DOHH2 (cell line): ENCODE measurements around the gene CNKSR3.

Source experiments
- EZH2phosphoT487 ChIP-seq: fragments of 200-600 bp; sonication (generic); IDR thresholded peaks from 2 replicates; pipeline ENCODE4 v1.6.1; 2017; ENCODE audit warnings: borderline replicate concordance, mild to moderate bottlenecking, antibody characterized with exemption, low read length, moderate library complexity, mixed read lengths
- TF ChIP-seq, protein P1 (sequence below): fragments of 200-600 bp; sonication (generic); IDR thresholded peaks from one replicate; pipeline ENCODE4 v1.5.1; 2014; ENCODE audit warnings: antibody characterized with exemption, mild to moderate bottlenecking, low read depth, low read length; ENCODE audit not compliant: poor library complexity, severe bottlenecking

DNA sequence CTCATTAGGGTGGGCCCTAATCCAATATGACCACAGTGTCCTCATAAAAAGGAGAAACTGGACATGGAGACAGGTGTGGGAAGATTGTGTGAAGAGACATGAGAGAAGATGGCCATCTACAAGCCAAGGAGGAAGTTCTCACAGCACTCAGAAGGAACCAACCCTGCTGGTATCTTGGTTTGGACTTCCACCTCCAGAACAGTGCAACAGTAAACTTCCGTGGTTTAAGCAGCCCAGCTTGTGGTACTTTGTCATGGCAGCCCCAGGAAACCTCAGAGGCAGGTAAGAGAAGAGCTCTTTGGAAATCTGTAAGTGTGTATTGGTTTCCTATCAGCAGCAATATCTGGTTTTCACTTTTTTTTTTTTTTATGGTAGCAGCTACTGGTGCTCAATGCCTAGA lies 16.5 kb upstream of the CNKSR3 start:
- no peak for TF ChIP-seq EZH2phosphoT487
- TF ChIP-seq, protein P1, sequence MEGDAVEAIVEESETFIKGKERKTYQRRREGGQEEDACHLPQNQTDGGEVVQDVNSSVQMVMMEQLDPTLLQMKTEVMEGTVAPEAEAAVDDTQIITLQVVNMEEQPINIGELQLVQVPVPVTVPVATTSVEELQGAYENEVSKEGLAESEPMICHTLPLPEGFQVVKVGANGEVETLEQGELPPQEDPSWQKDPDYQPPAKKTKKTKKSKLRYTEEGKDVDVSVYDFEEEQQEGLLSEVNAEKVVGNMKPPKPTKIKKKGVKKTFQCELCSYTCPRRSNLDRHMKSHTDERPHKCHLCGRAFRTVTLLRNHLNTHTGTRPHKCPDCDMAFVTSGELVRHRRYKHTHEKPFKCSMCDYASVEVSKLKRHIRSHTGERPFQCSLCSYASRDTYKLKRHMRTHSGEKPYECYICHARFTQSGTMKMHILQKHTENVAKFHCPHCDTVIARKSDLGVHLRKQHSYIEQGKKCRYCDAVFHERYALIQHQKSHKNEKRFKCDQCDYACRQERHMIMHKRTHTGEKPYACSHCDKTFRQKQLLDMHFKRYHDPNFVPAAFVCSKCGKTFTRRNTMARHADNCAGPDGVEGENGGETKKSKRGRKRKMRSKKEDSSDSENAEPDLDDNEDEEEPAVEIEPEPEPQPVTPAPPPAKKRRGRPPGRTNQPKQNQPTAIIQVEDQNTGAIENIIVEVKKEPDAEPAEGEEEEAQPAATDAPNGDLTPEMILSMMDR, result no peak
